ENCODE measurements around the gene RNASEL. TPM values are rescaled to one million over a fixed set of nuclear protein-coding genes. Genes with fewer than 3 reads are reported as not detected.

RNASEL gene
- total and polyA plus RNA-seq, 2 donors (not counting 1 experiment from before 2014, with no cell fraction given) = 6.9 to 18.1 TPM

GRCh38 chr1:182625719-182626504 lies 36.9 kb upstream of the RNASEL start:
- no peak overlapping the region for H3K27ac Mint-ChIP-seq
- DNase-seq = no peak
- H3K79me2 ChIP-seq (ENCODE audit: control insufficient read depth, insufficient read depth, low read length) = no peaks in the 10 kb centered on the region
- H3K9me3 Mint-ChIP-seq (ENCODE audit: insufficient read depth) = no peaks in the 10 kb centered on the region
- H3K9ac ChIP-seq (ENCODE audit: low read length) = no peak overlapping the region
- 67% methylated on average over 1 of the region's 1 CpG for WGBS (ENCODE audit: insufficient coverage)
- H3K27me3 ChIP-seq (replicated peaks in 1 of 4; ENCODE audit: control extremely low read depth in 1 of 4, control insufficient read depth in 3 of 4, insufficient read depth in 4 of 4, low read length in 3 of 4) = no peaks in the 10 kb centered on the region
- intact Hi-C loops (cut with micrococcal nuclease) = no loop called here
- H3K9me3 ChIP-seq (ENCODE audit: control extremely low read depth in 1 of 3, control insufficient read depth in 2 of 3, insufficient read depth in 1 of 3, low read length in 2 of 3) = no peaks in the 10 kb centered on the region
- ChIA-PET CTCF (no interaction called here), POLR2A (no interaction called here)
- TF ChIP-seq, protein P1, sequence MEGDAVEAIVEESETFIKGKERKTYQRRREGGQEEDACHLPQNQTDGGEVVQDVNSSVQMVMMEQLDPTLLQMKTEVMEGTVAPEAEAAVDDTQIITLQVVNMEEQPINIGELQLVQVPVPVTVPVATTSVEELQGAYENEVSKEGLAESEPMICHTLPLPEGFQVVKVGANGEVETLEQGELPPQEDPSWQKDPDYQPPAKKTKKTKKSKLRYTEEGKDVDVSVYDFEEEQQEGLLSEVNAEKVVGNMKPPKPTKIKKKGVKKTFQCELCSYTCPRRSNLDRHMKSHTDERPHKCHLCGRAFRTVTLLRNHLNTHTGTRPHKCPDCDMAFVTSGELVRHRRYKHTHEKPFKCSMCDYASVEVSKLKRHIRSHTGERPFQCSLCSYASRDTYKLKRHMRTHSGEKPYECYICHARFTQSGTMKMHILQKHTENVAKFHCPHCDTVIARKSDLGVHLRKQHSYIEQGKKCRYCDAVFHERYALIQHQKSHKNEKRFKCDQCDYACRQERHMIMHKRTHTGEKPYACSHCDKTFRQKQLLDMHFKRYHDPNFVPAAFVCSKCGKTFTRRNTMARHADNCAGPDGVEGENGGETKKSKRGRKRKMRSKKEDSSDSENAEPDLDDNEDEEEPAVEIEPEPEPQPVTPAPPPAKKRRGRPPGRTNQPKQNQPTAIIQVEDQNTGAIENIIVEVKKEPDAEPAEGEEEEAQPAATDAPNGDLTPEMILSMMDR (IDR thresholded peaks at IDR 0.05) = no peak
- no peak for TF ChIP-seq EZH2 (IDR thresholded peaks at IDR 0.05; ENCODE audit: borderline replicate concordance, insufficient read depth, low read depth, low read length, poor library complexity, severe bottlenecking)
- no peak overlapping the region for H3K4me3 ChIP-seq (ENCODE audit: control extremely low read depth in 1 of 5, extremely low read depth in 1 of 5, insufficient read depth in 1 of 5, low read depth in 2 of 5, low read length in 4 of 5)
- no peak overlapping the region for H2AFZ ChIP-seq (ENCODE audit: insufficient read depth, low read depth, low read length, poor library complexity, severe bottlenecking)
- H3K36me3 ChIP-seq (replicated peaks in 1 of 2; ENCODE audit: control extremely low read depth in 1 of 2, control insufficient read depth in 1 of 2, extremely low read depth in 1 of 2, insufficient read depth in 2 of 2, low read length in 1 of 2) = no peaks in the 10 kb centered on the region
- H3K4me1 Mint-ChIP-seq = peaks cover 53% of the 10 kb centered on the region
- no peak overlapping the region for H3K4me3 Mint-ChIP-seq
- no peaks in the 10 kb centered on the region for H4K20me1 ChIP-seq (ENCODE audit: control insufficient read depth, insufficient read depth, low read length, poor library complexity, severe bottlenecking)
- no peaks in the 10 kb centered on the region for H3K27me3 Mint-ChIP-seq
- ATAC-seq (ENCODE audit: low read depth) = no peak
- no peak overlapping the region for H3K27ac ChIP-seq (ENCODE audit: low read length in 2 of 2)
- no peak overlapping the region for H3K4me2 ChIP-seq (replicated peaks; ENCODE audit: low read depth, low read length, poor library complexity, severe bottlenecking)
- H3K4me1 ChIP-seq (ENCODE audit: control insufficient read depth in 2 of 2, insufficient read depth in 2 of 2, low read length in 2 of 2) = peaks cover 44 to 48% of the 10 kb centered on the region in 2 donors

GRCh38 chr1:182625024-182625423 lies 36.0 kb upstream of the RNASEL start:
- no peaks in the 10 kb centered on the region for H3K36me3 ChIP-seq (replicated peaks in 1 of 2; ENCODE audit: control extremely low read depth in 1 of 2, control insufficient read depth in 1 of 2, extremely low read depth in 1 of 2, insufficient read depth in 2 of 2, low read length in 1 of 2)
- H2AFZ ChIP-seq (ENCODE audit: insufficient read depth, low read depth, low read length, poor library complexity, severe bottlenecking) = no peak overlapping the region
- no CpG with 5 or more reads among the region's 3 CpGs for WGBS (ENCODE audit: insufficient coverage)
- no peak overlapping the region for H3K9ac ChIP-seq (ENCODE audit: low read length)
- no peaks in the 10 kb centered on the region for H3K27me3 ChIP-seq (replicated peaks in 1 of 4; ENCODE audit: control extremely low read depth in 1 of 4, control insufficient read depth in 3 of 4, insufficient read depth in 4 of 4, low read length in 3 of 4)
- ChIA-PET CTCF (interaction anchor here (1.4 to 1.7 kb wide), 2 partner anchors 8 to 157 kb away, joined by 3 to 4 read pairs; no protein-coding TSS in a partner anchor), POLR2A (no interaction called here)
- H3K4me3 Mint-ChIP-seq = no peak overlapping the region
- no peaks in the 10 kb centered on the region for H3K27me3 Mint-ChIP-seq
- H3K4me2 ChIP-seq (replicated peaks; ENCODE audit: low read depth, low read length, poor library complexity, severe bottlenecking) = no peak overlapping the region
- ATAC-seq (ENCODE audit: low read depth) = no peak
- H3K9me3 Mint-ChIP-seq (ENCODE audit: insufficient read depth) = peaks cover 3% of the 10 kb centered on the region
- H3K4me1 Mint-ChIP-seq = peaks cover 44% of the 10 kb centered on the region
- H3K4me1 ChIP-seq (ENCODE audit: control insufficient read depth in 2 of 2, insufficient read depth in 2 of 2, low read length in 2 of 2) = peaks cover 36 to 39% of the 10 kb centered on the region in 2 donors
- H3K27ac ChIP-seq (ENCODE audit: low read length in 2 of 2) = no peak overlapping the region
- intact Hi-C loops (cut with micrococcal nuclease) = no loop called here
- H3K27ac Mint-ChIP-seq = no peak overlapping the region
- H3K79me2 ChIP-seq (ENCODE audit: control insufficient read depth, insufficient read depth, low read length) = no peaks in the 10 kb centered on the region
- no peak overlapping the region for H3K4me3 ChIP-seq (ENCODE audit: control extremely low read depth in 1 of 5, extremely low read depth in 1 of 5, insufficient read depth in 1 of 5, low read depth in 2 of 5, low read length in 4 of 5)
- H4K20me1 ChIP-seq (ENCODE audit: control insufficient read depth, insufficient read depth, low read length, poor library complexity, severe bottlenecking) = no peaks in the 10 kb centered on the region
- no peaks in the 10 kb centered on the region for H3K9me3 ChIP-seq (ENCODE audit: control extremely low read depth in 1 of 3, control insufficient read depth in 2 of 3, insufficient read depth in 1 of 3, low read length in 2 of 3)
- TF ChIP-seq, protein P1 (IDR thresholded peaks at IDR 0.05) = no peak
- no peak for TF ChIP-seq EZH2 (IDR thresholded peaks at IDR 0.05; ENCODE audit: borderline replicate concordance, insufficient read depth, low read depth, low read length, poor library complexity, severe bottlenecking)
- no peak for DNase-seq

Measured in B cell (primary cell).